Smooth muscle cell (in vitro differentiated cells): ENCODE data around the gene GPR6. TPM values are rescaled to one million over a fixed set of nuclear protein-coding genes. Genes with fewer than 3 reads are reported as not detected.

ENCODE experiments used
- DNase-seq: peaks from one replicate; lab custom pipeline; 2025; ENCODE audit not compliant: unreplicated experiment; lab: John Stamatoyannopoulos, UW
- H2AFZ ChIP-seq: fragments of 200-600 bp; sonication (generic); 2 replicates; pipeline ENCODE4 v1.6.0; 2016; ENCODE audit warnings: antibody characterized with exemption, low read depth, mild to moderate bottlenecking
- H3F3A ChIP-seq: fragments of 200-600 bp; sonication (generic); 2 replicates; pipeline ENCODE4 v1.6.0; 2017; ENCODE audit warnings: antibody characterized with exemption, low read depth
- H3K27ac ChIP-seq: fragments of 200-600 bp; sonication (generic); 2 replicates; pipeline ENCODE4 v1.5.1; 2016; ENCODE audit warnings: low read depth, mild to moderate bottlenecking
- H3K27me3 ChIP-seq: fragments of 200-600 bp; sonication (generic); 2 replicates; pipeline ENCODE4 v1.6.1; 2016; ENCODE audit warnings: low read depth, mild to moderate bottlenecking
- H3K36me3 ChIP-seq: fragments of 200-600 bp; sonication (generic); 2 replicates; pipeline ENCODE4 v1.5.1; 2016; ENCODE audit warnings: low read depth
- H3K4me1 ChIP-seq: fragments of 200-600 bp; sonication (generic); 2 replicates; pipeline ENCODE4 v1.5.1; 2016; ENCODE audit warnings: low read depth
- H3K4me2 ChIP-seq: fragments of 200-600 bp; sonication (generic); 2 replicates; pipeline ENCODE4 v1.6.0; 2016; ENCODE audit warnings: mild to moderate bottlenecking
- H3K4me3 ChIP-seq: fragments of 200-600 bp; sonication (generic); 2 replicates; pipeline ENCODE4 v1.5.1; 2016; ENCODE audit warnings: mild to moderate bottlenecking
- H3K79me2 ChIP-seq: fragments of 200-600 bp; sonication (generic); 2 replicates; pipeline ENCODE4 v1.6.0; 2016; ENCODE audit warnings: low read depth, mild to moderate bottlenecking
- H3K9ac ChIP-seq: fragments of 200-600 bp; sonication (generic); 2 replicates; pipeline ENCODE4 v1.6.0; 2016; ENCODE audit warnings: low read depth
- H3K9me3 ChIP-seq: fragments of 200-600 bp; sonication (generic); replicated peaks from 2 replicates; pipeline ENCODE4 v1.5.1; 2016; ENCODE audit warnings: low read depth
- H4K20me1 ChIP-seq: fragments of 200-600 bp; sonication (generic); 2 replicates; pipeline ENCODE4 v1.6.0; 2016; ENCODE audit warnings: low read depth
- WGBS: methylation state at CpG from one replicate; pipeline ENCODE4 v1.1.7; 2016; ENCODE audit warnings: low lambda C conversion rate; 5-methylcytosine and 5-hydroxymethylcytosine counted together
- polyA plus RNA-seq: library from polyadenylated mRNA; unstranded; fragments of >200 nt; fragmentation: Nextera tagmentation; extraction: Ambion mirVana; gene quantifications from 2 replicates; pipeline ENCODE4 v1.2.1, GENCODE V29; 2016
- total RNA-seq: library from RNA; depleted of rRNA; stranded (reverse); fragments of >200 nt; gene quantifications from 2 replicates; pipeline ENCODE4 v1.2.3, GENCODE V29; 2014
- TF ChIP-seq, protein P1 (sequence below): fragments of 200-600 bp; sonication (generic); IDR thresholded peaks from 2 replicates; pipeline ENCODE4 v1.5.1; 2017; ENCODE audit warnings: borderline replicate concordance, mild to moderate bottlenecking, antibody characterized with exemption; ENCODE audit not compliant: insufficient read depth, poor library complexity, severe bottlenecking

Gene GPR6
- total and polyA plus RNA-seq, 2 experiments from 2014 or later: not detected

DNA sequence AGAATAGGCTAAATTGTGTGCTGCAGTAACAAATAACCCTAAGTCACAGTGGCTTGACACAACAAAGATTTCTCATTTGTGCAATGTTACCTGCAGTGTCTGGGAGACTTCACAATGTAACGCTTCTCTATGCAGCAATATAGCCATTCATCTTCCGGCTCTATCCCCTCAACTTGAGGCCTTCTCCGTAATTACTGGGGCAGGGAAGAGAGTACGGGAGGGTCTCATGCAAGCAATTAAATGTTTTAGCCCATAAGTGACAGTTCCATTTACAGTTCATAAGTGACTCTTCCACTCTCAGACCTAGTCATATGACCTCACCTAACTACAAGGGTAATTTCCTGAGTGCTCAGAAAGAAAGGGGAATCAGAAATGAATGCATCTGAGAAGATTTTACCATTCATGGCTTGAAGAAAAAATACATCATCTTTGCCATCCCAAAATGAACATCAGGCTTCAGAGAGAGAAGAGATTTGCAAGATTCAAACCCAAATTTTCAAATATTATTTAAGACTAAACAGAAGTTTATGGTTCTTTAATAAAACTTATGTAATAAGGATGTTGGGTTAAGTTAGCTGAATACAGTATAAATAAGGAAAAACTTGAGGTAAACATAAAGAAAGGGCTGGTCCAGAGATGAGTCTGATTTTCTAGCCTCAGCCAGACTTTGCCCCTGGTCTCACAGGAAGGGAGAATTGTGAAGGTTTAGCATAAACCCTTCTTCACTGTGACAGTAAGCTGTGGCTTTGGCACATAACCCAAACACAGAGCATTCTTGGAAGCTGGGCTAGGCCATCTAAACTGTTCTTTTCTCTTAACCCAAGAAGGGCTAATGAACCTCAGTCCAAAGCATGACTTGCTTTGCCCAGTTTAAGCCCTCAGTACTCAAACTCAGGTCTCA, 13.3 kb downstream of the GPR6 start:
- WGBS: 89% methylated on average over 4 of the region's 4 CpGs
- H3K4me1 ChIP-seq: no peaks in the 10 kb centered on the region
- no peaks in the 10 kb centered on the region for H3K36me3 ChIP-seq
- no peaks in the 10 kb centered on the region for H3K9me3 ChIP-seq
- no peak overlapping the region for H3K27ac ChIP-seq
- no peak overlapping the region for H3K4me2 ChIP-seq
- DNase-seq: no peak
- no peak overlapping the region for H2AFZ ChIP-seq
- no peak overlapping the region for H3K4me3 ChIP-seq
- H3K27me3 ChIP-seq: peaks cover 6% of the 10 kb centered on the region
- no peaks in the 10 kb centered on the region for H3K79me2 ChIP-seq
- no peaks in the 10 kb centered on the region for H3F3A ChIP-seq
- no peaks in the 10 kb centered on the region for H4K20me1 ChIP-seq
- H3K9ac ChIP-seq: no peak overlapping the region
- TF ChIP-seq, protein P1, sequence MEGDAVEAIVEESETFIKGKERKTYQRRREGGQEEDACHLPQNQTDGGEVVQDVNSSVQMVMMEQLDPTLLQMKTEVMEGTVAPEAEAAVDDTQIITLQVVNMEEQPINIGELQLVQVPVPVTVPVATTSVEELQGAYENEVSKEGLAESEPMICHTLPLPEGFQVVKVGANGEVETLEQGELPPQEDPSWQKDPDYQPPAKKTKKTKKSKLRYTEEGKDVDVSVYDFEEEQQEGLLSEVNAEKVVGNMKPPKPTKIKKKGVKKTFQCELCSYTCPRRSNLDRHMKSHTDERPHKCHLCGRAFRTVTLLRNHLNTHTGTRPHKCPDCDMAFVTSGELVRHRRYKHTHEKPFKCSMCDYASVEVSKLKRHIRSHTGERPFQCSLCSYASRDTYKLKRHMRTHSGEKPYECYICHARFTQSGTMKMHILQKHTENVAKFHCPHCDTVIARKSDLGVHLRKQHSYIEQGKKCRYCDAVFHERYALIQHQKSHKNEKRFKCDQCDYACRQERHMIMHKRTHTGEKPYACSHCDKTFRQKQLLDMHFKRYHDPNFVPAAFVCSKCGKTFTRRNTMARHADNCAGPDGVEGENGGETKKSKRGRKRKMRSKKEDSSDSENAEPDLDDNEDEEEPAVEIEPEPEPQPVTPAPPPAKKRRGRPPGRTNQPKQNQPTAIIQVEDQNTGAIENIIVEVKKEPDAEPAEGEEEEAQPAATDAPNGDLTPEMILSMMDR: no peak

DNA sequence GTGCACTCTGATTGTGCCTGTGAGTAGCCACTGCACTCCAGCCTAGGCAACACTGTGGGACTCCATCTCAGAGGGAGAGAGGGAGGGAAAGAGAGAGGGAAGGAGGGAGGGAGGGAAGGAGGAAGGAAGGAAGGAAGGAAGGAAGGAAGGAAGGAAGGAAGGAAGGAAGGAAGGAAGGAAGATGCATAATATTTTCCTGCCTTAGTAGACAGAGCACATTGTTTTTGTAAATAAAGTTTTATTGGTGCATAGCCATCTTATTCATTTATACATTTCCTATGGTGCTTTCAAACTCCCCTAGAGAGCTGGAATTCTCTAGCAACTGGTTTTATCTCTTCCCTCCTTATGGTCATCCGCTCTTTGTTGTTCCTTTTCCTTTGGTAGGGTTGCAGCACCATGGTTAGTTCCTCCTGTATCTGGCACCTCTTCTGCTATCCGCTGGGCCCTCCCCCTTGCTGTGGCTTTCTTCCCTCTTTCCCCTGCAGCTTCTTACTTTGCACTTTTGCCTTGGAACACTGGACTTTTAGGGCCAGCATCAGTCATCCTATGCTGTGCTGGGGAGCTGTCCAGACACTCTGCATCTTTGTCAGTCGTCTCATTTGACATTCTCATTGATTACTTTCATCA, 20.2 kb downstream of the GPR6 start:
- Histone ChIP-seq H3K27ac (no peak overlapping the region), H3F3A (no peaks in the 10 kb centered on the region), H4K20me1 (no peaks in the 10 kb centered on the region), H3K9me3 (no peaks in the 10 kb centered on the region), H2AFZ (no peak overlapping the region), H3K79me2 (no peaks in the 10 kb centered on the region), H3K4me3 (no peak overlapping the region), H3K36me3 (no peaks in the 10 kb centered on the region), H3K4me1 (no peaks in the 10 kb centered on the region), H3K4me2 (no peak overlapping the region), H3K27me3 (peaks cover 15% of the 10 kb centered on the region), H3K9ac (no peak overlapping the region)
- TF ChIP-seq, protein P1: no peak
- no peak for DNase-seq
- 49% methylated on average over 3 of the region's 3 CpGs for WGBS

DNA sequence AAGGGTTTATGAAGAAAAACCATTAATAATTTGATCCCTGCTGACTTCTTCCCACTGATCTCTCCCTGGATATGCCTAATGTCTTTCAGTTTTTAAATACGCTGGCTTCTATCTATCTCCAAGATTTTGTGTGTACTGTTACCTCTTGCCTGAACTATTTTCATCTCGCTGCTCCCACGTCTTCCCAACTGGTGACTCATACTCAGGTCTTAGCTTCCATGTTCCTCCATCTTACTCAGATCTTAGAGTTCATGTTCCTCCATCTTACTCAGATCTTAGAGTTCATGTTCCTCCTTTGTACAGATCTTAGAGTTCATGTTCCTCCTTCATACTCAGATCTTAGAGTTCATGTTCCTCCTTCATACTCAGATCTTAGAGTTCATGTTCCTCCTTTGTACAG, 21.6 kb downstream of the GPR6 start:
- TF ChIP-seq, protein P1: no peak
- no peaks in the 10 kb centered on the region for H3K79me2 ChIP-seq
- H3F3A ChIP-seq: no peaks in the 10 kb centered on the region
- WGBS: 85% methylated on average over 3 of the region's 3 CpGs
- no peak overlapping the region for H3K4me3 ChIP-seq
- no peak overlapping the region for H2AFZ ChIP-seq
- no peaks in the 10 kb centered on the region for H3K36me3 ChIP-seq
- no peaks in the 10 kb centered on the region for H3K4me1 ChIP-seq
- H4K20me1 ChIP-seq: no peaks in the 10 kb centered on the region
- H3K4me2 ChIP-seq: no peak overlapping the region
- DNase-seq: no peak
- no peak overlapping the region for H3K9ac ChIP-seq
- peaks cover 9% of the 10 kb centered on the region for H3K27me3 ChIP-seq
- H3K27ac ChIP-seq: no peak overlapping the region
- H3K9me3 ChIP-seq: no peaks in the 10 kb centered on the region
